GM06990 (cell line): ENCODE measurements around the gene ADGRL2.

Experiments
- DNase-seq: peaks from one replicate; pipeline ENCODE4 v3.0.0-alpha.2; 2011; ENCODE audit not compliant: insufficient read length; ENCODE audit errors: extremely low read depth
- H3K27me3 ChIP-seq: replicated peaks from 2 replicates; pipeline ENCODE4 v1.6.0; 2011; ENCODE audit warnings: low read length; ENCODE audit not compliant: control insufficient read depth, insufficient read depth
- H3K36me3 ChIP-seq: 2 replicates; pipeline ENCODE4 v1.5.1; 2011; ENCODE audit warnings: low read length; ENCODE audit not compliant: control insufficient read depth, insufficient read depth
- H3K4me3 ChIP-seq: replicated peaks from 2 replicates; pipeline ENCODE4 v1.5.1; 2011; ENCODE audit warnings: low read depth, mild to moderate bottlenecking, control low read depth, low read length
- TF ChIP-seq, protein P1 (sequence below): IDR thresholded peaks from 2 replicates; pipeline ENCODE4 v1.5.1; 2011; ENCODE audit warnings: low read length, control low read depth, mild to moderate bottlenecking, inconsistent platforms; ENCODE audit not compliant: insufficient read depth, poor library complexity, severe bottlenecking

ADGRL2 gene

DNA sequence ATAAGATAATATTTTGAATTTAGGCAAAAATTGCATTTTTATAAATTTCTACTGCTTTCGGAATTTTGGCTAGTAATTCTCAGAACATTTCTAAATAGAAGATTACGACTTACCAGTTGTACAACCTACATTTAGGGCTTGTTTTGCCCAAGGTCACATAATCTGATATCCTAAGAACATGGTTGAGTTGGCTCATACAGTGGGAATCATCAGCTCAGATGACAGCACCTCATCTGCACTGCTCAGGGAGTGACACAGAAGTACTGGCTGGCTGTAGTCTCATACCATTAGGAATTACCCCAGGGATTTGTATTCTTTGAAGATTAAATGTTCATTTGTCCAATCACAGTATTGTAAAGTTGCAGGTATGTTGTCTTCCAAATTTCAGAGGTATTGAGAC, 217.6 kb downstream of the ADGRL2 start:
- Histone ChIP-seq H3K27me3 (no peaks in the 10 kb centered on the region), H3K4me3 (no peak overlapping the region), H3K36me3 (no peaks in the 10 kb centered on the region)
- DNase-seq, result no peak
- TF ChIP-seq, protein P1, sequence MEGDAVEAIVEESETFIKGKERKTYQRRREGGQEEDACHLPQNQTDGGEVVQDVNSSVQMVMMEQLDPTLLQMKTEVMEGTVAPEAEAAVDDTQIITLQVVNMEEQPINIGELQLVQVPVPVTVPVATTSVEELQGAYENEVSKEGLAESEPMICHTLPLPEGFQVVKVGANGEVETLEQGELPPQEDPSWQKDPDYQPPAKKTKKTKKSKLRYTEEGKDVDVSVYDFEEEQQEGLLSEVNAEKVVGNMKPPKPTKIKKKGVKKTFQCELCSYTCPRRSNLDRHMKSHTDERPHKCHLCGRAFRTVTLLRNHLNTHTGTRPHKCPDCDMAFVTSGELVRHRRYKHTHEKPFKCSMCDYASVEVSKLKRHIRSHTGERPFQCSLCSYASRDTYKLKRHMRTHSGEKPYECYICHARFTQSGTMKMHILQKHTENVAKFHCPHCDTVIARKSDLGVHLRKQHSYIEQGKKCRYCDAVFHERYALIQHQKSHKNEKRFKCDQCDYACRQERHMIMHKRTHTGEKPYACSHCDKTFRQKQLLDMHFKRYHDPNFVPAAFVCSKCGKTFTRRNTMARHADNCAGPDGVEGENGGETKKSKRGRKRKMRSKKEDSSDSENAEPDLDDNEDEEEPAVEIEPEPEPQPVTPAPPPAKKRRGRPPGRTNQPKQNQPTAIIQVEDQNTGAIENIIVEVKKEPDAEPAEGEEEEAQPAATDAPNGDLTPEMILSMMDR, result no peak

DNA sequence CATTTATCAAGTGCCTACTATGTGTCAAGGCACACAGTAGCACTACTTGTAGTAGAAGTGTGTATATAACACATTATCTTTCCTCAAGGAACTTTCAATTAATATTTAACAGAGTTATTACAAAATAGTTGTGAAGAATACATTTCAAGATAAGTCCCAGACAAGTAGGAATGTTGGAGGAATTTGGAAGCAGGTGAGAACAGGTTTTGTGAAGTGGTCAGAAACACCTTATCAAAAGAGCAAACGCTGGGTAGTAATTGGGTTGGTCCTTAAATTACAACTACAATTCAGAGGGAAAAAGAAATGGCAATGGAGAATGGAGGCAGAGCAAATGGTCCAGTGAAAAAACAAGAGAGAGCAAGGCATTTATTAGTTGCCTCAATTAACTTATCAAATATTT, 218.8 kb downstream of the ADGRL2 start:
- Histone ChIP-seq H3K36me3 (no peaks in the 10 kb centered on the region), H3K27me3 (no peaks in the 10 kb centered on the region; the same call in 1 of the 2 replicates), H3K4me3 (no peak overlapping the region)
- TF ChIP-seq, protein P1, result no peak
- no peak for DNase-seq

DNA sequence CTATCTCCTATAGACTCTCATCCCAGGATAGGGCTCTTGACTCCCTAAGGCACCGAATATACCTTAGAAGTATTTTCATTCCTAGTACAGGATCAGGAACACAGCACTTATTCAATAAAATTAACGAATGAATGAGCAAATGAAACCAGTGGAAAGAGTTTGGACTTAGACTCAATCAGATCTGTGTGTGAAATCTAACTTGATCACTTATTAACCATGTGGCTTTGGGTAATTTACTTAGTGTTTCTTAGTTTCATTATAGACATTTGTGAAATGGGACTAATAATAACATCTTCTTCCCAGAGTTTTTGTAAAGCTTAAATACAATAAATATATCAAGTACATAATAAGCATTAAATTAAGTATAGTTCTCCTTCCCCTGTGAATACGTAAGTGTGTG, 230.1 kb downstream of the ADGRL2 start:
- Histone ChIP-seq H3K4me3 (no peak overlapping the region), H3K36me3 (no peaks in the 10 kb centered on the region), H3K27me3 (no peaks in the 10 kb centered on the region)
- TF ChIP-seq, protein P1, result no peak
- DNase-seq, result no peak

DNA sequence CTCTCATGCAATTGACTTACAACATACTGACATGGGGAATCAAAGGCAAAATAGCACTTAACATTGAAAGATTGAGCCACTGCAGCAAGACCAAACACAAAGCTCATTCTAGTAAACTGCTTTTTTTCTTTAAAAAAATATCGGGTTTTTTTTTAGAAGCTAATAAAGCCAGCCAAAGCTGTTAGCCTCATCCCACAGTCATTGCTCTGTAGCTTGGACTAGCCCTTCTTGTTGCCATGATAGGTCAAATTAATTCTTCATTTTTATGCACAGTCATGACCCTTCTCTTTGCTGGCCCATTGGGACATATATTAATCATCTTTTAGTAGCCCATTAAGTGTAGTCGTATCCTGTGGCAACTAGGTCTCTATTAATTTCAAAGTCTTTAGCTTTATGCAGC, 231.3 kb downstream of the ADGRL2 start:
- no peaks in the 10 kb centered on the region for H3K36me3 ChIP-seq
- no peak overlapping the region for H3K4me3 ChIP-seq
- TF ChIP-seq, protein P1, result no peak
- no peaks in the 10 kb centered on the region for H3K27me3 ChIP-seq
- DNase-seq, result no peak

GRCh38 chr1:82034812-82035211, 234.1 kb downstream of the ADGRL2 start:
- TF ChIP-seq, protein P1, result no peak
- H3K36me3 ChIP-seq, result no peaks in the 10 kb centered on the region
- no peak for DNase-seq

More at GRCh38 chr1:82034812-82035211, 234.1 kb downstream of the ADGRL2 start:
- H3K27me3 ChIP-seq, result no peaks in the 10 kb centered on the region
- H3K4me3 ChIP-seq, result no peak overlapping the region
